GM21528 (cell line): Measurements from ENCODE around the gene POLR3B.
"Not testable (repeated sequence)": the region's sequence is repeated elsewhere in the genome, so short reads cannot be mapped to it uniquely, and the experiment has no call there.

ENCODE experiments used
- ATAC-seq: cut with Tn5 transposase; IDR thresholded peaks from one replicate; pipeline ENCODE4 v1.9.1; 2021; ENCODE audit warnings: mild to moderate bottlenecking, moderate library complexity; ENCODE audit not compliant: unreplicated experiment, low FRiP score

The POLR3B gene

GRCh38 chr12:106342397-106343213, 14.9 kb upstream of the POLR3B start:
- ATAC-seq = no peak

GRCh38 chr12:106343214-106343528, 14.4 kb upstream of the POLR3B start:
- ATAC-seq = no peak

- ATAC-seq = no peak
Measured at GRCh38 chr12:106344131-106344530, 13.4 kb upstream of the POLR3B start.

GRCh38 chr12:106345746-106346145, 11.8 kb upstream of the POLR3B start:
- ATAC-seq = no peak

GRCh38 chr12:106348411-106348810, 9.1 kb upstream of the POLR3B start:
- ATAC-seq = no peak

GRCh38 chr12:106353175-106353574, 4.4 kb upstream of the POLR3B start:
- no peak for ATAC-seq

- peak; percentile 16 for ATAC-seq
Measured at GRCh38 chr12:106358396-106359241, 1.1 kb downstream of the POLR3B start.

GRCh38 chr12:106359646-106360399, 2.3 kb downstream of the POLR3B start:
- ATAC-seq = no peak

- no peak for ATAC-seq
Measured at GRCh38 chr12:106360400-106360994, 2.9 kb downstream of the POLR3B start.

- no peak for ATAC-seq
Measured at GRCh38 chr12:106362971-106363370, 5.4 kb downstream of the POLR3B start.

- no peak for ATAC-seq
Measured at GRCh38 chr12:106364261-106364660, 6.7 kb downstream of the POLR3B start.

GRCh38 chr12:106369624-106370346, 12.2 kb downstream of the POLR3B start:
- no peak for ATAC-seq

GRCh38 chr12:106378788-106379187, 21.2 kb downstream of the POLR3B start:
- ATAC-seq = no peak

GRCh38 chr12:106380954-106381353, 23.4 kb downstream of the POLR3B start:
- ATAC-seq = no peak

- ATAC-seq = not testable (repeated sequence)
Measured at GRCh38 chr12:106381866-106382265, 24.3 kb downstream of the POLR3B start.

GRCh38 chr12:106386813-106387535, 29.4 kb downstream of the POLR3B start:
- ATAC-seq = no peak

- ATAC-seq = no peak
Measured at GRCh38 chr12:106387848-106388377, 30.4 kb downstream of the POLR3B start.

GRCh38 chr12:106389151-106389550, 31.6 kb downstream of the POLR3B start:
- ATAC-seq = no peak

- no peak for ATAC-seq
Measured at GRCh38 chr12:106392759-106393158, 35.2 kb downstream of the POLR3B start.
